HepG2 (cell line): ENCODE data around the gene TDRD1. TPM values are rescaled to one million over a fixed set of nuclear protein-coding genes. Genes with fewer than 3 reads are reported as not detected.

Experiments used
- ATAC-seq: fragments of 200-7000 bp; cut with Tn5 transposase; 3 replicates; pipeline ENCODE4 v1.9.1; 2020; ENCODE audit warnings: mild to moderate bottlenecking, moderate library complexity
- BruUV-seq: library from RNA; stranded (reverse); fragments of 400-500 nt; replicated peaks from 2 replicates; lab custom pipeline; 2021; lab: Mats Ljungman, UMichigan
- CTCF ChIA-PET: fragments of 300-600 bp; formaldehyde crosslinking; extraction: SDS; loops from one replicate; lab custom pipeline; 2021; ENCODE audit warnings: low total read pairs, inconsistent platforms, low intra/inter-chr PET ratio; lab: Yijun Ruan, JAX
- POLR2A ChIA-PET: fragments of 350-600 bp; sonication (Branson Sonifier 250); formaldehyde crosslinking; loops from one replicate; lab custom pipeline; 2020; ENCODE audit warnings: antibody characterized with exemption, inconsistent platforms; lab: Yijun Ruan, JAX
- DNase-seq: peaks from one replicate; pipeline ENCODE4 v3.0.0-alpha.2; 2015; ENCODE audit warnings: low spot score
- FAIRE-seq: peaks from 3 replicates; lab custom pipeline; 2011; peaks lifted over from hg19 to GRCh38; lab: Jason Lieb, UNC
- H2AFZ ChIP-seq: one replicate; pipeline ENCODE4 v1.6.1; 2011; ENCODE audit warnings: low read length, inconsistent platforms
- H3K27ac ChIP-seq: fragments of 300-600 bp; 3 replicates; pipeline ENCODE4 v1.8.0; 2011; ENCODE audit warnings: mixed run types, mild to moderate bottlenecking, mixed read lengths, low read length, inconsistent platforms; ENCODE audit not compliant: insufficient read depth; ENCODE audit errors: extremely low read length
- H3K27me3 ChIP-seq, 2 experiments: fragments of 200-600 bp in 1 of 2; 2 replicates in 1 of 2; 3 replicates in 1 of 2; pipeline versions ENCODE4 v1.6.0 to v1.8.0; 2011; ENCODE audit warnings: low read length in 2 of 2, mild to moderate bottlenecking in 2 of 2, moderate library complexity in 2 of 2, inconsistent platforms in 1 of 2; ENCODE audit not compliant: insufficient read depth in 2 of 2, control insufficient read depth in 1 of 2
- H3K36me3 ChIP-seq, 2 experiments: fragments of 200-600 bp in 1 of 2; replicated peaks in 1 of 2; 2 replicates in 1 of 2; 3 replicates in 1 of 2; pipeline versions ENCODE4 v1.5.1 to v1.8.0; 2011; ENCODE audit warnings: low read length in 2 of 2, inconsistent platforms in 1 of 2; ENCODE audit not compliant: insufficient read depth in 2 of 2, control insufficient read depth in 1 of 2
- H3K4me1 ChIP-seq: 2 replicates; pipeline ENCODE4 v1.5.1; 2012; ENCODE audit warnings: low read length, inconsistent platforms; ENCODE audit not compliant: insufficient read depth
- H3K4me2 ChIP-seq: 2 replicates; pipeline ENCODE4 v1.6.0; 2011; ENCODE audit warnings: low read depth, low read length, inconsistent platforms
- H3K4me3 ChIP-seq, 3 experiments: fragments of 200-600 bp in 1 of 3; sonication (generic), shearing (Covaris generic) in 1 of 3; replicated peaks in 1 of 3; 2 replicates each; pipeline ENCODE4 v1.5.1; 2011 to 2016; ENCODE audit warnings: low read length in 3 of 3, inconsistent platforms in 2 of 3, low read depth in 2 of 3, mild to moderate bottlenecking in 2 of 3, control low read depth in 1 of 3, mixed read lengths in 1 of 3; ENCODE audit not compliant: insufficient read depth in 1 of 3
- H3K79me2 ChIP-seq: one replicate; pipeline ENCODE4 v1.6.1; 2011; ENCODE audit warnings: low read length, inconsistent platforms; ENCODE audit not compliant: insufficient read depth
- H3K9ac ChIP-seq: 2 replicates; pipeline ENCODE4 v1.6.0; 2011; ENCODE audit warnings: mild to moderate bottlenecking, low read depth, low read length, inconsistent platforms; ENCODE audit not compliant: insufficient read depth
- H3K9me3 ChIP-seq: 2 replicates; pipeline ENCODE4 v1.5.1; 2012; ENCODE audit warnings: mild to moderate bottlenecking, low read length
- H4K20me1 ChIP-seq: 2 replicates; pipeline ENCODE4 v1.6.0; 2011; ENCODE audit warnings: inconsistent platforms, mild to moderate bottlenecking, low read length, moderate library complexity; ENCODE audit not compliant: insufficient read depth
- BRF2 ChIP-seq: sonication (generic); formaldehyde crosslinking; IDR thresholded peaks from 2 replicates; pipeline ENCODE4 v1.8.1; 2022; ENCODE audit warnings: mild to moderate bottlenecking, missing genetic modification reagents
- ETV5 ChIP-seq: IDR thresholded peaks from 2 replicates; pipeline ENCODE4 v1.6.1; 2018; ENCODE audit warnings: missing biosample characterization, missing genetic modification reagents, inconsistent platforms, borderline replicate concordance
- HDAC1 ChIP-seq: sonication (generic); formaldehyde crosslinking; IDR thresholded peaks from 2 replicates; pipeline ENCODE4 v1.5.1; 2020; ENCODE audit warnings: mild to moderate bottlenecking, missing genetic modification reagents
- MLX ChIP-seq: IDR thresholded peaks from 2 replicates; pipeline ENCODE4 v1.6.1; 2016
- SALL1 ChIP-seq: sonication (generic); formaldehyde crosslinking; IDR thresholded peaks from 2 replicates; pipeline ENCODE4 v1.8.0; 2022; ENCODE audit warnings: mild to moderate bottlenecking, missing genetic modification reagents
- SNAPC2 ChIP-seq: sonication (generic); formaldehyde crosslinking; IDR thresholded peaks from 2 replicates; pipeline ENCODE4 v1.8.1; 2022; ENCODE audit warnings: mild to moderate bottlenecking, missing genetic modification reagents
- ZNF7 ChIP-seq: IDR thresholded peaks from 2 replicates; pipeline ENCODE4 v1.6.1; 2016; ENCODE audit warnings: missing biosample characterization, missing genetic modification reagents
- ZNF766 ChIP-seq: sonication (generic); formaldehyde crosslinking; IDR thresholded peaks from 2 replicates; pipeline ENCODE4 v1.5.0; 2020; ENCODE audit warnings: missing genetic modification reagents, borderline replicate concordance
- ZNF768 ChIP-seq: sonication (generic); formaldehyde crosslinking; IDR thresholded peaks from 2 replicates; pipeline ENCODE4 v1.4.0; 2020; ENCODE audit warnings: missing genetic modification reagents
- ZNF883 ChIP-seq: sonication (generic); formaldehyde crosslinking; IDR thresholded peaks from 2 replicates; pipeline ENCODE4 v1.5.1; 2020; ENCODE audit warnings: mild to moderate bottlenecking, missing genetic modification reagents; ENCODE audit errors: not compliant biosample characterization
- WGBS: methylation state at CpG from one replicate; pipeline ENCODE4 v1.1.6; 2017; ENCODE audit warnings: low lambda C conversion rate; 5-methylcytosine and 5-hydroxymethylcytosine counted together
- in situ Hi-C: cut with HindIII; loops from 2 replicates; pipeline ENCODE4 v1.10.0; 2017; ENCODE audit warnings: low pct_unique_long_range_greater_than_20kb; ENCODE audit not compliant: extremely low pct_ligation_motif_present
- intact Hi-C: fragments of 100-400 bp; cut with micrococcal nuclease; formaldehyde crosslinking; loops from one replicate; pipeline ENCODE4 v1.10.0; 2022; ENCODE audit not compliant: unreplicated experiment
- polyA plus RNA-seq, 8 experiments: library from polyadenylated mRNA; depleted of rRNA in 3 of 8; stranded (reverse) in 7 of 8; unstranded in 1 of 8; fragments of >200 nt; fragmentation: Illumina TruSeq in 4 of 8; extraction: Trizol in 4 of 8; gene quantifications; 2 replicates each; pipeline versions ENCODE4 v1.2.1 to v1.2.3, GENCODE V29; 2011 to 2016; ENCODE audit warnings: low read depth in 4 of 8, missing spikeins in 1 of 8, mixed read lengths in 1 of 8; ENCODE audit not compliant: insufficient read depth in 1 of 8
- total RNA-seq, 5 experiments: library from RNA; depleted of rRNA; stranded (reverse); fragments of >200 nt; fragmentation: Illumina TruSeq; extraction: Trizol; gene quantifications; 2 replicates each; pipeline ENCODE4 v1.2.3, GENCODE V29; 2016; ENCODE audit warnings: low read depth in 1 of 5

TDRD1 gene
- total and polyA plus RNA-seq, 2 of the 13 experiments (the other 11 are each of a cell fraction or from before 2014, with no cell fraction given) = not detected

- WGBS = 25% methylated on average over 12 of the region's 12 CpGs
- no TSS peak for BruUV-seq
- Histone ChIP-seq H3K79me2 (no peaks in the 10 kb centered on the region), H3K27me3 (peaks cover 0 to 4% of the 10 kb centered on the region in 2 experiments; a peak in 1 of 5 replicates), H3K36me3 (no peaks in the 10 kb centered on the region), H3K9me3 (no peaks in the 10 kb centered on the region), H3K4me2 (no peak overlapping the region), H3K4me1 (no peaks in the 10 kb centered on the region), H3K9ac (no peak overlapping the region), H2AFZ (no peak overlapping the region), H3K27ac (no peak overlapping the region), H3K4me3 (no peak overlapping the region), H4K20me1 (no peaks in the 10 kb centered on the region)
- no peak for ATAC-seq
- no peak for FAIRE-seq
- ChIA-PET CTCF (no interaction called here), POLR2A (no interaction called here)
- in situ Hi-C loops (no loop called here), intact Hi-C loops (no loop called here)
- no peak for DNase-seq
- TF ChIP-seq ZNF7 (CRISPR knock-in tag) (no peak), ZNF768 (no peak), SALL1 (CRISPR knock-in tag) (no peak), MLX (CRISPR knock-in tag) (no peak), HDAC1 (CRISPR knock-in tag) (no peak), SNAPC2 (no peak), ETV5 (CRISPR knock-in tag) (no peak), BRF2 (CRISPR knock-in tag) (no peak), ZNF766 (CRISPR knock-in tag) (no peak), ZNF883 (no peak)
These were observed 77.0 kb downstream of the TDRD1 start for GRCh38 chr10:114256008-114256765.
